HG02938 (cell line): Measurements from ENCODE around the gene DERA.
"Not testable (repeated sequence)": the region's sequence is repeated elsewhere in the genome, so short reads cannot be mapped to it uniquely, and the experiment has no call there.

Source experiments
- ATAC-seq: cut with Tn5 transposase; IDR thresholded peaks from one replicate; pipeline ENCODE4 v1.9.1; 2021; ENCODE audit warnings: mild to moderate bottlenecking, moderate library complexity; ENCODE audit not compliant: unreplicated experiment

Gene DERA

DNA sequence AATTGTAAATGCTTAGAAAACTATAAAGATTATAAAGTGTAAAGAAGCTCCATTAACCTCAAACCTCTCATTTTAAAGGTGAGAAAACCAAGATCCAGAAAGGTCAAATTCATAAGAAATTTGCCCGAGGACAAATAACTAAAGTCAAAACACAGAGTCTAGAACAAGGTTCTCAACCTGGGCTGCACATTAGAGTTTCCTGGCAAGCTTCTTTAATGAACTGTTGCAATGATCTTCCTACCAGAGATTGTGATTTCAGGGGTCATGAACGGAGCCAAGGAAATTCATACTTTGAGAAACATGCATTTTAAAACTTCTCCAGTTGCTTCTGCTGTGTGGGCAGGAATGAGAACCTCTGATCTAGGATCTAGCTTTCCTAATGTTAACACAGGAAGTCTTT lies 86.8 kb downstream of the DERA start:
- no peak for ATAC-seq

DNA sequence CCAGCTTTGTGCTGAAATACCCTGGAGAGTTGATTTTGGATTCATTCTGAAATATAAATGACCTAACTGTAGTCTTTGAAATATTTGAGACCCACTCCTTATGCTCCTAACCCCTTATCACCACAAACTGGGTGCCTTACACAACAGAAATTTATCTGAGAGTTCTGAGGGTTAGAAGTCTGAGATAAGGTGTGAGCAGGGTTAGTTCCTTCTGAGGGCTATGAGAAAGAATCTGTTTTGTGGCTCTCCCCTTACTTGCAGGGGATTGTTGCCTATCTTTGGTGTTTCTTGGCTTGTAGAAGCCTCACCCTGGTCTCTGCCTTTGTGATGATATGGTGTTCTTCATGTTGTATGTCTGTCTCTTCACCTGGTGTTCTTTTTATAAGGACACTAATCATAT lies 91.7 kb downstream of the DERA start:
- ATAC-seq, result no peak

GRCh38 chr12:16003460-16003859 lies 92.3 kb downstream of the DERA start:
- no peak for ATAC-seq

DNA sequence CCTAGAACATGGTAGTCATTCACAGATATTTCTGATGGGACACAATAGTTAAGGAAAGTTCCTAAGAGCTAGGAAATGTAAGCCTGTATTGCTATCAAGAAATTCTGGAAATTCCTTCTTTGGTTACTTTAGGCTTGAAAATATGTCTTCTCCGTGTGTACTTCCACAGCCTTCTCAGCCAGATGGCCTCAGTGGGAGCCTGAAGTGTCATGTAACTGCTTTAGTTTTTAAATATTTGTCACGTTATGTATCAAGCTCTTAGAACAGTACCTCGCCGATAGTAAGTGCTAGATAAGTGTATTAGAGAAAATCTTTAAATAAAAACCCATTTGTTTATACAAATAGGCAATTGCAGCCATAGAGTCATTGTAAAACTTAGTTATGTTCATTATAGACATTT lies 95.6 kb downstream of the DERA start:
- ATAC-seq, result no peak

GRCh38 chr12:16008421-16008824 lies 97.3 kb downstream of the DERA start:
- no peak for ATAC-seq

- ATAC-seq, result no peak
These were observed 101.0 kb downstream of the DERA start for GRCh38 chr12:16012117-16012516.

- ATAC-seq, result not testable (repeated sequence)
These were observed 102.6 kb downstream of the DERA start for GRCh38 chr12:16013722-16014121.

DNA sequence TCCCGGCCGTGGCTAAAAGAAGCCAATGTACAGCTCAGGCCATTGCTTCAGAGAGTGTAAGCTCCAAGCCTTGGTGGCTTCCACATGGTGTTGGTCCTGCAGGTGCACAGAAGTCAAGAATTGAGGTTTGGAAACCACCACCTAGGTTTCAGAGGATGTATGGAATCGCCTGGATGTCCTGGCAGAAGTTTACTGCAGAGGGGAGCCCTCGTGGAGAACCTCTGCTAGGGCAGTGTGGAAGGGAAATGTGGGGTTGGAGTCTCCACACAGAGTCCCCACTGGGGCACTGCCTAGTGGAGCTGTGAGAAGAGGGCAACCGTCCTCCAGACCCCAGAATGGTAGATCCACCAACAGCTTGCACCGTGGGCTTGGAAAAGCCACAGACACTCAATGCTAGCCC lies 103.3 kb downstream of the DERA start:
- not testable (repeated sequence) for ATAC-seq

DNA sequence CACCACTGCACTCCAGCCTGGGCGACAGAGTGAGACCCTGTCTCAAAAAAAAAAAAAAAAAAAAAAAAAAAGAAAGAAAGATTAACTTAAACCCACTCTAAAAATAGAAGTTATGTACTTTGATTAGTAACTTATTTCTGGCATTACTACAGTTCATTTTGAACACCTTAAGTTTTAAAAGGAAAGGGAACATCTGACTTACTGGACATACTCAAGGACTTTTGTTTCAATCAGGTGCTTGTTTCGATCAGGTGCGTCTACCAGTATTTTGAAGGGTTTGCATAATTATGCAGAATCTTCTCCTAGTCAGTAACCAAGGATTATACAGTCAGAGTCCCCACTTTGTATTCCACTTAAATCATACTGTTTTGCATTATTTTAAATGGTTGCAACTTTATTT lies 105.6 kb downstream of the DERA start:
- no peak for ATAC-seq

DNA sequence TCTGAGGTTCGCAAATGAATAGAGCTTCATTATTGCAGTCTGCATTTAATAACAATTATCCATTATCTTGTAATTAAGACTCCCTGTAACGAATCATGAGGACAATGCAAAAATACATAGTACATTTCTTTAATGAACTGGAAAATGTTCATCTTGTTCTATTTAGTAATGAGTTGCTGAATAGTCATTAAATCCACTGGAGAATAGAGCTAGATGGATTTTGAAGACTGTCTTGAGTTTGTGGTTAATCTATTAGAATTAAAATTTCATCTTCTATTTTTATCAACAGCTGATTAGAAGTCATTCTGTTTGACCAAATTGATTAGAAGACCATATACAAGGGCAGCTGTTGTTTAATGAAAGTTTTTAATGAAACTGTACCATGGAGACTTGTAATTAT lies 107.2 kb downstream of the DERA start:
- ATAC-seq, result no peak

GRCh38 chr12:16019136-16019535 lies 108.0 kb downstream of the DERA start:
- no peak for ATAC-seq

GRCh38 chr12:16020031-16020430 lies 108.9 kb downstream of the DERA start:
- ATAC-seq, result no peak

- ATAC-seq, result no peak
These were observed 109.9 kb downstream of the DERA start for GRCh38 chr12:16021026-16021425.

DNA sequence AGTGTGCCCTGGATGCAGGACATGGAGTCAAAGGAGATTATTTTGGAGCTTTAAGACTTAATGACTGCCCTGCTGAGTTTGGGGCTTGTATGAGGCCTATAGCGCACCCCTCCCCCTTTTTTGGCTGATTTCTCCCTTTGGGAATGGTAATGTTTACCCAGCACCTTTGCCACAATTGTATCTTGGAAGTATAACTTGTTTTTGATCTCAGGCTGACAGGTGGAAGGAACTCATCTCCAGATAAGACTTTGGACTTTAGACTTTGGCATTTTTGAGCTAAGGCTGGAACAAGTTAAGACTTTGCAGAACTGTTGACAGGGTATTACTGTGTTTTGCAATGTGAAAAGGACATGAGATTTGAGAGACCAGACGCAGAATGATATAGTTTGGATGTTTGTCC lies 110.5 kb downstream of the DERA start:
- no peak for ATAC-seq

GRCh38 chr12:16027002-16027401 lies 115.9 kb downstream of the DERA start:
- no peak for ATAC-seq

GRCh38 chr12:16030744-16031143 lies 119.6 kb downstream of the DERA start:
- ATAC-seq, result no peak

- no peak for ATAC-seq
These were observed 123.1 kb downstream of the DERA start for GRCh38 chr12:16034136-16034817.

GRCh38 chr12:16036073-16036472 lies 124.9 kb downstream of the DERA start:
- no peak for ATAC-seq

GRCh38 chr12:16037533-16037932 lies 126.4 kb downstream of the DERA start:
- no peak for ATAC-seq

DNA sequence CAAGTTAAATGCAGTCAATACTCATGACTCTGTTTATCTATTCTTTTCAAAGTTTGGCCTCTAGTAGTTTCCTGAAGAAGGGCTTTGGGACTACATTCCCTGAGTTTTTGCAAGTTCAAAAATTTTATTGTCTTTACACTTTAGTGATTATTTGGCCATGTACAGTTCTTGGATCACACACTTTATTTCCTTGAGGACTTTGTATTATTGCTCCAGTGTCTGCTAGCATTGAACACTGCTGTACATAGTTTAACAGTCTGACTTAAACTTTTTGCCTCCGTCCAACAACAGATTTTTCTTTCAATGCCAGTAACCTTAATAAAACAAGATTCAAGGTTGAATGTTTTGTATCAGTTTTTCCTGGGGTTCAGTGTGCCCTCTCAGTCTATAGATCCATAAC lies 132.3 kb downstream of the DERA start:
- no peak for ATAC-seq

GRCh38 chr12:16046266-16046665 lies 135.1 kb downstream of the DERA start:
- no peak for ATAC-seq

DNA sequence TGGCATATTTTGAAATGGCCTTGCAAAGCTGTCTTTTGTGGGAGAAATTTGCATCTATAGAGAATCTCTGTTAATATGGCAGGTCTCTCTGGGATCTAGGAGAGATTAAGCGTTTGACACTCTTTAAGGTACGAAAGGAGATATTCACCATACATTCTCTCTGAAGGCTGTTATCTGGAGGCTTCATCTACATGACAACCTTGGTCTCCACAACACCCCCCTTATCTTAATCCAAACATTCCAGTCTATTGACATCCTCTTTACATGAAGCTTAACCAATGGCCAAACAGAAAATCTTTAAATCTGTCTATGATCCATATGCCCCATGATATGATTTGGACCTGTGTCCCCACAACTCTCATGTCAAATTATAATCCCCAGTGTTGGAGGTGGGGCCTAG lies 137.4 kb downstream of the DERA start:
- ATAC-seq, result no peak

- ATAC-seq, result no peak
These were observed 145.8 kb downstream of the DERA start for GRCh38 chr12:16056910-16057309.
